HepG2 (cell line): ENCODE data around the gene CYP4F2. TPM values are rescaled to one million over a fixed set of nuclear protein-coding genes. Genes with fewer than 3 reads are reported as not detected.

Source experiments
- AKAP8 ChIP-seq: sonication (generic); formaldehyde crosslinking; IDR thresholded peaks from 2 replicates; pipeline ENCODE4 v1.5.1; 2020; ENCODE audit warnings: mild to moderate bottlenecking, missing genetic modification reagents
- CBX1 ChIP-seq: IDR thresholded peaks from one replicate; pipeline ENCODE4 v1.6.1; 2016; ENCODE audit warnings: antibody characterized with exemption, low read depth
- DPF2 ChIP-seq: sonication (generic); formaldehyde crosslinking; IDR thresholded peaks from 2 replicates; pipeline ENCODE4 v1.4.0; 2020; ENCODE audit warnings: mild to moderate bottlenecking, low read depth, missing genetic modification reagents, borderline replicate concordance
- EP300 ChIP-seq, 3 experiments: sonication (generic) in 1 of 3; formaldehyde crosslinking in 1 of 3; IDR thresholded peaks; 2 replicates each; pipeline versions ENCODE4 v1.5.1 to v1.6.1; 2011 to 2020; ENCODE audit warnings: low read depth in 2 of 3, low read length in 2 of 3, borderline replicate concordance in 1 of 3, improper control_type of control experiment in 1 of 3, mild to moderate bottlenecking in 1 of 3, missing genetic modification reagents in 1 of 3, moderate library complexity in 1 of 3
- GATAD1 ChIP-seq: IDR thresholded peaks from 2 replicates; pipeline ENCODE4 v1.6.1; 2016; ENCODE audit warnings: missing genetic modification reagents, missing compliant biosample characterization
- HNRNPK ChIP-seq: fragments of 200-400 bp; formaldehyde crosslinking; IDR thresholded peaks from 2 replicates; pipeline ENCODE4 v1.6.1; 2018; ENCODE audit warnings: low read length, low read depth, moderate library complexity, mild to moderate bottlenecking; ENCODE audit not compliant: poor library complexity, severe bottlenecking
- HNRNPLL ChIP-seq: fragments of 200-400 bp; formaldehyde crosslinking; IDR thresholded peaks from 2 replicates; pipeline ENCODE4 v1.6.1; 2017; ENCODE audit warnings: mild to moderate bottlenecking, low read depth, low read length; ENCODE audit not compliant: poor library complexity, severe bottlenecking
- ISL2 ChIP-seq: sonication (generic); formaldehyde crosslinking; IDR thresholded peaks from 2 replicates; pipeline ENCODE4 v1.5.0; 2020; ENCODE audit warnings: missing genetic modification reagents
- KLF15 ChIP-seq: sonication (generic); formaldehyde crosslinking; IDR thresholded peaks from 2 replicates; pipeline ENCODE4 v1.8.1; 2023; ENCODE audit warnings: borderline replicate concordance, mild to moderate bottlenecking, inconsistent platforms, missing genetic modification reagents, mixed read lengths
- MTA1 ChIP-seq: sonication (generic); formaldehyde crosslinking; IDR thresholded peaks from 2 replicates; pipeline ENCODE4 v1.4.0; 2020; ENCODE audit warnings: missing genetic modification reagents, mild to moderate bottlenecking, borderline replicate concordance
- PPARG ChIP-seq: conservative IDR thresholded peaks from 2 replicates; pipeline ENCODE4 v1.6.1; 2016; ENCODE audit warnings: missing biosample characterization, missing genetic modification reagents
- TRIM24 ChIP-seq: sonication (generic); formaldehyde crosslinking; IDR thresholded peaks from 2 replicates; pipeline ENCODE4 v1.8.0; 2022; ENCODE audit warnings: mild to moderate bottlenecking, missing genetic modification reagents
- ZEB1 ChIP-seq: IDR thresholded peaks from 2 replicates; pipeline ENCODE4 v1.6.1; 2012; ENCODE audit warnings: mild to moderate bottlenecking, low read depth, inconsistent platforms; ENCODE audit not compliant: insufficient replicate concordance
- ZFP90 ChIP-seq: sonication (generic); formaldehyde crosslinking; IDR thresholded peaks from 2 replicates; pipeline ENCODE4 v1.8.0; 2022; ENCODE audit warnings: missing genetic modification reagents, mild to moderate bottlenecking, inconsistent platforms, borderline replicate concordance
- ZNF232 ChIP-seq: sonication (generic); formaldehyde crosslinking; IDR thresholded peaks from 2 replicates; pipeline ENCODE4 v1.4.0; 2020; ENCODE audit warnings: missing genetic modification reagents, borderline replicate concordance
- ZNF556 ChIP-seq: sonication (generic); formaldehyde crosslinking; IDR thresholded peaks from 2 replicates; pipeline ENCODE4 v1.4.0; 2020; ENCODE audit warnings: mild to moderate bottlenecking, missing genetic modification reagents, borderline replicate concordance
- ZNF564 ChIP-seq: sonication (generic); formaldehyde crosslinking; IDR thresholded peaks from 2 replicates; pipeline ENCODE4 v1.8.1; 2023; ENCODE audit warnings: mild to moderate bottlenecking, missing genetic modification reagents
- ZNF569 ChIP-seq: sonication (generic); formaldehyde crosslinking; IDR thresholded peaks from 2 replicates; pipeline ENCODE4 v1.5.0; 2020; ENCODE audit warnings: mild to moderate bottlenecking, missing genetic modification reagents, moderate library complexity, borderline replicate concordance
- ZNF777 ChIP-seq: sonication (generic); formaldehyde crosslinking; IDR thresholded peaks from 2 replicates; pipeline ENCODE4 v1.4.0; 2020; ENCODE audit warnings: missing genetic modification reagents
- ZNF782 ChIP-seq: sonication (generic); formaldehyde crosslinking; IDR thresholded peaks from 2 replicates; pipeline ENCODE4 v1.4.0; 2020; ENCODE audit warnings: missing genetic modification reagents, mild to moderate bottlenecking, borderline replicate concordance
- ZNF878 ChIP-seq: sonication (generic); formaldehyde crosslinking; IDR thresholded peaks from 2 replicates; pipeline ENCODE4 v1.8.1; 2023; ENCODE audit warnings: mild to moderate bottlenecking, missing genetic modification reagents, moderate library complexity
- ZSCAN9 ChIP-seq: IDR thresholded peaks from 2 replicates; pipeline ENCODE4 v1.6.1; 2016; ENCODE audit warnings: borderline replicate concordance
- polyA plus RNA-seq, 8 experiments: library from polyadenylated mRNA; depleted of rRNA in 3 of 8; stranded (reverse) in 7 of 8; unstranded in 1 of 8; fragments of >200 nt; fragmentation: Illumina TruSeq in 4 of 8; extraction: Trizol in 4 of 8; gene quantifications; 2 replicates each; pipeline versions ENCODE4 v1.2.1 to v1.2.3, GENCODE V29; 2011 to 2016; ENCODE audit warnings: low read depth in 4 of 8, missing spikeins in 1 of 8, mixed read lengths in 1 of 8; ENCODE audit not compliant: insufficient read depth in 1 of 8
- total RNA-seq, 5 experiments: library from RNA; depleted of rRNA; stranded (reverse); fragments of >200 nt; fragmentation: Illumina TruSeq; extraction: Trizol; gene quantifications; 2 replicates each; pipeline ENCODE4 v1.2.3, GENCODE V29; 2016; ENCODE audit warnings: low read depth in 1 of 5
- TF ChIP-seq, protein P1 (sequence below): sonication (generic); formaldehyde crosslinking; conservative IDR thresholded peaks from 2 replicates; pipeline ENCODE4 v1.8.0; 2022; ENCODE audit warnings: missing genetic modification reagents
- TF ChIP-seq, protein P2 (sequence below): sonication (generic); formaldehyde crosslinking; IDR thresholded peaks from 2 replicates; pipeline ENCODE4 v1.4.0; 2020; ENCODE audit warnings: missing genetic modification reagents

CYP4F2 gene
- total and polyA plus RNA-seq, 2 of the 13 experiments (the other 11 are each of a cell fraction or from before 2014, with no cell fraction given): 3.7 to 3.9 TPM

DNA sequence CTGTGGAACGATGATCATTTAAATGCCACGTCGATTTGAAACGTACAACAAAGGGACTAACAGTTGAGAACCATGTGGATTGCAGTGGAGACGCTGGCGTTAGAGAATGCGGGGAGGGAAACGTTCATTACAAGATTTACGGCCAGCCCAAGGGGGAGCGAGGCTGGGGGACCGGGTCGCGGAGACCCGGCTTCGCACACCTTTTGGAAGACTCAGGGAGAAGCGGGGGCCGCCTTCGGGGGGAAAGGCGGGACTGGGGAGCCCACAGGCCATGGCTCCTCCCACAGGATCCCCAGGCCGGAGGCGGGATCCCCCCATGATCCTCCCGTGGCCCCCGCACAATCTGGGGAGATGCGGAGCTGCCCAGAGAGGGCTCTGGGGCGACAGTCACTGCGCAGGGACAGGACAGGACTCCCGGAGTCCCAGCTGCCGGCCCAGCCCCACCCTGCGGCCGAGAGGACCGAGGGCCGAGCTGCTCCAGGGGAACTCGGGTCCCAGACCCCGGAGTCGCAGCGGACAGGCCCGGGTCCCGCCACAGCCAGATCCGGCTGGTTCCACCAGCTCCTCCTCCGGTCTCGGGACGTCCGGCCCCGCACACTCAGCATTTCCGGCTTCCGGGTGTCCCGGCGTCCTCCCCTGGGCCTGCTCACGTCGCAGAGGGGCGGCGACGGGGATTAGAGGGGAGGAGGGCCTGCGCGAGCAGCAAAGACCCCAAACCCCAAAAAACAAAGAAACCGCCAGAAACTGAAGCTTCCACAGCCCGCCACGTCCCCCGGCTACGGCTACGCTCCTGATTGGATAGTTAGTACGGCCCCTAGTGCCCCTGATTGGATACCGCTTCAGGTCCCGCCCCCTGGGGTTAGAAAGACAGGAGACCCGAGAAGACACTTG lies 61.3 kb downstream of the CYP4F2 start (continued):
- TF ChIP-seq ZFP90 (CRISPR knock-in tag) (0 out of 2 replicates have a peak, but pooled peaks have one; percentile 25), ZNF878 (no peak), EP300 (IDR thresholded peaks at IDR 0.05; ENCODE audit: low read depth in 2 of 2, low read length in 2 of 2) (peak in 1 of 2 experiments; percentile 17; a peak in 1 of 4 replicates), EP300 (CRISPR knock-in tag; IDR thresholded peaks at IDR 0.05; ENCODE audit: borderline replicate concordance) (no peak), ZNF564 (CRISPR knock-in tag) (no peak), HNRNPLL (peak; percentile 65), CBX1 (peak; percentile 87), PPARG (CRISPR knock-in tag) (no peak), ZSCAN9 (CRISPR knock-in tag) (no peak), DPF2 (CRISPR knock-in tag) (no peak), AKAP8 (CRISPR knock-in tag) (no peak), ZNF232 (CRISPR knock-in tag) (no peak), MTA1 (peak; percentile 64; the same call in 1 of the 2 replicates), ZNF782 (CRISPR knock-in tag) (no peak), KLF15 (no peak), ZEB1 (no peak), ISL2 (CRISPR knock-in tag) (no peak), ZNF777 (CRISPR knock-in tag) (no peak), ZNF556 (CRISPR knock-in tag) (no peak), HNRNPK (no peak), ZNF569 (peak; percentile 71; the same call in 1 of the 2 replicates), GATAD1 (peak; percentile 81), TRIM24 (CRISPR knock-in tag) (no peak)
- TF ChIP-seq, protein P1, sequence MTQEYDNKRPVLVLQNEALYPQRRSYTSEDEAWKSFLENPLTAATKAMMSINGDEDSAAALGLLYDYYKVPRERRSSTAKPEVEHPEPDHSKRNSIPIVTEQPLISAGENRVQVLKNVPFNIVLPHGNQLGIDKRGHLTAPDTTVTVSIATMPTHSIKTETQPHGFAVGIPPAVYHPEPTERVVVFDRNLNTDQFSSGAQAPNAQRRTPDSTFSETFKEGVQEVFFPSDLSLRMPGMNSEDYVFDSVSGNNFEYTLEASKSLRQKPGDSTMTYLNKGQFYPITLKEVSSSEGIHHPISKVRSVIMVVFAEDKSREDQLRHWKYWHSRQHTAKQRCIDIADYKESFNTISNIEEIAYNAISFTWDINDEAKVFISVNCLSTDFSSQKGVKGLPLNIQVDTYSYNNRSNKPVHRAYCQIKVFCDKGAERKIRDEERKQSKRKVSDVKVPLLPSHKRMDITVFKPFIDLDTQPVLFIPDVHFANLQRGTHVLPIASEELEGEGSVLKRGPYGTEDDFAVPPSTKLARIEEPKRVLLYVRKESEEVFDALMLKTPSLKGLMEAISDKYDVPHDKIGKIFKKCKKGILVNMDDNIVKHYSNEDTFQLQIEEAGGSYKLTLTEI (CRISPR knock-in tag): no peak
- TF ChIP-seq, protein P2, sequence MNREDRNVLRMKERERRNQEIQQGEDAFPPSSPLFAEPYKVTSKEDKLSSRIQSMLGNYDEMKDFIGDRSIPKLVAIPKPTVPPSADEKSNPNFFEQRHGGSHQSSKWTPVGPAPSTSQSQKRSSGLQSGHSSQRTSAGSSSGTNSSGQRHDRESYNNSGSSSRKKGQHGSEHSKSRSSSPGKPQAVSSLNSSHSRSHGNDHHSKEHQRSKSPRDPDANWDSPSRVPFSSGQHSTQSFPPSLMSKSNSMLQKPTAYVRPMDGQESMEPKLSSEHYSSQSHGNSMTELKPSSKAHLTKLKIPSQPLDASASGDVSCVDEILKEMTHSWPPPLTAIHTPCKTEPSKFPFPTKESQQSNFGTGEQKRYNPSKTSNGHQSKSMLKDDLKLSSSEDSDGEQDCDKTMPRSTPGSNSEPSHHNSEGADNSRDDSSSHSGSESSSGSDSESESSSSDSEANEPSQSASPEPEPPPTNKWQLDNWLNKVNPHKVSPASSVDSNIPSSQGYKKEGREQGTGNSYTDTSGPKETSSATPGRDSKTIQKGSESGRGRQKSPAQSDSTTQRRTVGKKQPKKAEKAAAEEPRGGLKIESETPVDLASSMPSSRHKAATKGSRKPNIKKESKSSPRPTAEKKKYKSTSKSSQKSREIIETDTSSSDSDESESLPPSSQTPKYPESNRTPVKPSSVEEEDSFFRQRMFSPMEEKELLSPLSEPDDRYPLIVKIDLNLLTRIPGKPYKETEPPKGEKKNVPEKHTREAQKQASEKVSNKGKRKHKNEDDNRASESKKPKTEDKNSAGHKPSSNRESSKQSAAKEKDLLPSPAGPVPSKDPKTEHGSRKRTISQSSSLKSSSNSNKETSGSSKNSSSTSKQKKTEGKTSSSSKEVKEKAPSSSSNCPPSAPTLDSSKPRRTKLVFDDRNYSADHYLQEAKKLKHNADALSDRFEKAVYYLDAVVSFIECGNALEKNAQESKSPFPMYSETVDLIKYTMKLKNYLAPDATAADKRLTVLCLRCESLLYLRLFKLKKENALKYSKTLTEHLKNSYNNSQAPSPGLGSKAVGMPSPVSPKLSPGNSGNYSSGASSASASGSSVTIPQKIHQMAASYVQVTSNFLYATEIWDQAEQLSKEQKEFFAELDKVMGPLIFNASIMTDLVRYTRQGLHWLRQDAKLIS (CRISPR knock-in tag): no peak
